K562 (cell line): ENCODE results near the gene NFAM1. TPM values are rescaled to one million over a fixed set of nuclear protein-coding genes. Genes with fewer than 3 reads are reported as not detected.
A peak's percentile ranks its signal among the peaks of the same experiment; 100 is the strongest.

Source experiments
- ATAC-seq: fragments of 200-7000 bp; cut with Tn5 transposase; 3 replicates; pipeline ENCODE4 v1.9.1; 2020; ENCODE audit warnings: moderate library complexity
- BruUV-seq: library from RNA; stranded (reverse); fragments of 400-500 nt; replicated peaks from 2 replicates; lab custom pipeline; 2021; lab: Mats Ljungman, UMichigan
- CTCF ChIA-PET: fragments of 300-600 bp; formaldehyde crosslinking; extraction: SDS; loops from one replicate; lab custom pipeline; 2021; ENCODE audit warnings: low intra/inter-chr PET ratio; lab: Yijun Ruan, JAX
- POLR2A ChIA-PET: fragments of 300-600, 350-650 bp; sonication (Branson Sonifier 250); formaldehyde crosslinking; extraction: SDS; loops from one replicate; lab custom pipeline; 2021; ENCODE audit warnings: antibody characterized with exemption, inconsistent platforms; lab: Yijun Ruan, JAX
- DNase-seq, 4 experiments: peaks; one replicate each; pipeline versions ENCODE4 v3.0.0 to v3.0.0-alpha.2; 2011 to 2018; ENCODE audit warnings: low spot score in 3 of 4, mixed read lengths in 3 of 4; ENCODE audit errors: extremely low read depth in 1 of 4
- FAIRE-seq: peaks from 2 replicates; lab custom pipeline; 2011; peaks lifted over from hg19 to GRCh38; lab: Jason Lieb, UNC
- H2AFZ ChIP-seq: 2 replicates; pipeline ENCODE4 v1.6.0; 2011; ENCODE audit warnings: low read depth, low read length, control low read depth, inconsistent platforms
- H3K27ac ChIP-seq: fragments of 200-600 bp; 3 replicates; pipeline ENCODE4 v1.8.0; 2011; ENCODE audit warnings: low read depth, mild to moderate bottlenecking, control low read depth, inconsistent platforms, low read length, moderate library complexity, mixed read lengths; ENCODE audit errors: extremely low read depth
- H3K27me3 ChIP-seq, 2 experiments: fragments of 300-600 bp in 1 of 2; 2 replicates in 1 of 2; 3 replicates in 1 of 2; pipeline versions ENCODE4 v1.6.0 to v1.8.0; 2011; ENCODE audit warnings: inconsistent platforms in 2 of 2, low read length in 2 of 2, mild to moderate bottlenecking in 1 of 2, mixed read lengths in 1 of 2, moderate library complexity in 1 of 2; ENCODE audit not compliant: control insufficient read depth in 2 of 2, insufficient read depth in 2 of 2
- H3K36me3 ChIP-seq: fragments of 300-600 bp; 3 replicates; pipeline ENCODE4 v1.8.0; 2011; ENCODE audit warnings: mild to moderate bottlenecking, low read length, inconsistent platforms; ENCODE audit not compliant: control insufficient read depth, insufficient read depth
- H3K4me1 ChIP-seq, 2 experiments: fragments of 200-600 bp in 1 of 2; replicated peaks in 1 of 2; 2 replicates in 1 of 2; 3 replicates in 1 of 2; pipeline versions ENCODE4 v1.5.1 to v1.8.0; 2011; ENCODE audit warnings: inconsistent platforms in 2 of 2, low read length in 2 of 2, mild to moderate bottlenecking in 1 of 2, mixed read lengths in 1 of 2, moderate library complexity in 1 of 2; ENCODE audit not compliant: control insufficient read depth in 2 of 2, insufficient read depth in 2 of 2
- H3K4me2 ChIP-seq: 2 replicates; pipeline ENCODE4 v1.6.1; 2011; ENCODE audit warnings: low read length, control low read depth, inconsistent platforms, mixed read lengths; ENCODE audit not compliant: insufficient read depth
- H3K4me3 ChIP-seq: fragments of 200-600 bp; sonication (generic), shearing (Covaris generic); 2 replicates; pipeline ENCODE4 v1.5.1; 2016; ENCODE audit warnings: control low read depth, inconsistent platforms
- H3K79me2 ChIP-seq: fragments of 200-600 bp; 3 replicates; pipeline ENCODE4 v1.8.0; 2011; ENCODE audit warnings: low read length, inconsistent platforms; ENCODE audit not compliant: control insufficient read depth, insufficient read depth
- H3K9ac ChIP-seq, 2 experiments: 2 replicates each; pipeline versions ENCODE4 v1.6.0 to v1.6.1; 2011; ENCODE audit warnings: low read depth in 2 of 2, low read length in 2 of 2, control low read depth in 1 of 2, inconsistent platforms in 1 of 2, mild to moderate bottlenecking in 1 of 2, mixed read lengths in 1 of 2; ENCODE audit not compliant: insufficient read depth in 1 of 2
- H3K9me1 ChIP-seq: one replicate; pipeline ENCODE4 v1.6.0; 2011; ENCODE audit warnings: inconsistent platforms, mild to moderate bottlenecking, low read length, moderate library complexity; ENCODE audit not compliant: control insufficient read depth, insufficient read depth
- H3K9me3 ChIP-seq: replicated peaks from 2 replicates; pipeline ENCODE4 v1.5.1; 2011; ENCODE audit warnings: low read depth, low read length, inconsistent platforms; ENCODE audit not compliant: control insufficient read depth, insufficient read depth
- H4K20me1 ChIP-seq: replicated peaks from 2 replicates; pipeline ENCODE4 v1.6.1; 2011; ENCODE audit warnings: low read length, inconsistent platforms, mixed read lengths; ENCODE audit not compliant: control insufficient read depth, insufficient read depth
- GABPB2 ChIP-seq: fragments of 250-450 bp; sonication (Bioruptor Pico); conservative IDR thresholded peaks from 2 replicates; pipeline ENCODE4 v1.5.1; 2021; ENCODE audit warnings: mild to moderate bottlenecking
- MAFG ChIP-seq: fragments of 450-650 bp; conservative IDR thresholded peaks from 2 replicates; pipeline ENCODE4 v1.6.1; 2016; ENCODE audit warnings: missing genetic modification characterization, missing compliant biosample characterization
- NFE2 ChIP-seq: IDR thresholded peaks from 2 replicates; pipeline ENCODE4 v1.6.1; 2014; ENCODE audit warnings: antibody characterized with exemption, low read depth
- ZNF143 ChIP-seq: sonication (generic); formaldehyde crosslinking; IDR thresholded peaks from 2 replicates; pipeline ENCODE4 v1.9.0; 2022; ENCODE audit warnings: mild to moderate bottlenecking, missing genetic modification reagents
- ZNF311 ChIP-seq: fragments of 250-450 bp; sonication (Bioruptor Pico); IDR thresholded peaks from 2 replicates; pipeline ENCODE4 v1.4.0; 2020; ENCODE audit warnings: mild to moderate bottlenecking, moderate library complexity
- WGBS: fragments of 100-300 bp; shearing (Covaris generic); methylation state at CpG from one replicate; pipeline ENCODE4 v1.1.6; 2016; ENCODE audit warnings: low coverage, mixed read lengths; ENCODE audit not compliant: insufficient coverage; ENCODE audit errors: missing lambda C conversion rate; 5-methylcytosine and 5-hydroxymethylcytosine counted together
- in situ Hi-C: fragments of 300-500 bp; cut with MboI; formaldehyde crosslinking; loops from 4 replicates; pipeline ENCODE4 v1.15.0; 2018; ENCODE audit warnings: inconsistent platforms, mixed read lengths
- intact Hi-C: fragments of 100-400 bp; cut with micrococcal nuclease; formaldehyde crosslinking; loops from 2 replicates; pipeline ENCODE4 v1.14.2; 2022
- polyA plus RNA-seq, 8 experiments: library from polyadenylated mRNA; depleted of rRNA in 4 of 8; stranded (reverse) in 5 of 8; unstranded in 3 of 8; fragments of >200 nt; fragmentation: Nextera tagmentation in 2 of 8; fragmentation: Illumina TruSeq in 1 of 8; extraction: Ambion mirVana in 2 of 8; extraction: Trizol in 1 of 8; gene quantifications; 2 replicates each; pipeline versions ENCODE4 v1.2.1 to v1.2.3, GENCODE V29; 2011 to 2014; ENCODE audit warnings: inconsistent platforms in 1 of 8, missing spikeins in 1 of 8
- total RNA-seq, 7 experiments: library from RNA; depleted of rRNA in 6 of 7; stranded (reverse); fragments of >200 nt in 6 of 7; fragmentation: Illumina TruSeq in 2 of 7; extraction: Trizol in 2 of 7; gene quantifications; 2 replicates each; pipeline versions ENCODE4 v1.2.1 to v1.2.3, GENCODE V29; 2011 to 2021; ENCODE audit warnings: low replicate concordance in 1 of 7
- TF ChIP-seq, protein P1 (sequence below): sonication (generic); formaldehyde crosslinking; IDR thresholded peaks from 2 replicates; pipeline ENCODE4 v1.8.0; 2022; ENCODE audit warnings: mild to moderate bottlenecking, missing genetic modification reagents
- TF ChIP-seq, protein P2 (sequence below): fragments of 250-450 bp; sonication (Bioruptor Pico); IDR thresholded peaks from 2 replicates; pipeline ENCODE4 v1.6.1; 2021; ENCODE audit warnings: mild to moderate bottlenecking
- TF ChIP-seq, protein P3 (sequence below), 2 experiments: fragments of 450-650 bp; IDR thresholded peaks; 2 replicates each; pipeline ENCODE4 v1.6.1; 2016
- TF ChIP-seq, protein P4 (sequence below): fragments of 250-450 bp; sonication (Bioruptor Pico); IDR thresholded peaks from 2 replicates; pipeline ENCODE4 v1.5.1; 2021; ENCODE audit warnings: mild to moderate bottlenecking

The NFAM1 gene
- total and polyA plus RNA-seq, 9 of the 15 experiments (the other 6 are each of a cell fraction or from before 2014, with no cell fraction given) = 0.01 to 0.18 (median 0.03) TPM; not detected in 5

DNA sequence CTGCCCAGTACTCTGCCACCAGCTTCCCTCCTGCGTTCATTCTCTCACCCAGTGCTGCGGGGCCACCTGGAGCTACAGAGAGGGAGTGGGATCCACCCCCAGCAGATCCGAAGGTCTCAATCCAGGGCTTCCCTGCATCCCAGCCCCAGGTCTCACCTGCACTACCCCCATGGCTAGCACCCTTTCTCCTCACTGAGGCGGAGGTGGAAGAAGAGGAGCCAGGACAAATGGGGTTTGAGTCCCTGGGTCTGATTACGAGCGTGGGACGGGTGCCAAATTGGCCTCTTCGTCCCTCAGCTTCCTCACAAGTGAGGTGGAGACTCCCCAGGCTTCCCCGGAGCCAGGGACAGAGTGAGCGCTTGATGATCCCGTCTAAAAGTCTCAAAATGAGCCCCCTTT lies 64.2 kb downstream of the NFAM1 start:
- Histone ChIP-seq H3K36me3 (no peaks in the 10 kb centered on the region), H3K4me3 (no peak overlapping the region), H3K27ac (no peak overlapping the region), H3K27me3 (peaks cover 20 to 49% of the 10 kb centered on the region in 2 experiments; a peak in 4 of 5 replicates), H3K9me3 (no peaks in the 10 kb centered on the region), H4K20me1 (no peaks in the 10 kb centered on the region), H3K9me1 (no peaks in the 10 kb centered on the region), H3K79me2 (no peaks in the 10 kb centered on the region), H3K4me1 (peaks cover 4 to 10% of the 10 kb centered on the region in 2 experiments; a peak in 3 of 5 replicates), H3K9ac (0 out of 4 replicates have a peak overlapping the region, but pooled peaks of 1 of the 2 experiments have one; percentile 28), H2AFZ (no peak overlapping the region), H3K4me2 (peak overlapping the region; percentile 68; the same call in 1 of the 2 replicates)
- in situ Hi-C loops = no loop called here
- TF ChIP-seq, protein P1, sequence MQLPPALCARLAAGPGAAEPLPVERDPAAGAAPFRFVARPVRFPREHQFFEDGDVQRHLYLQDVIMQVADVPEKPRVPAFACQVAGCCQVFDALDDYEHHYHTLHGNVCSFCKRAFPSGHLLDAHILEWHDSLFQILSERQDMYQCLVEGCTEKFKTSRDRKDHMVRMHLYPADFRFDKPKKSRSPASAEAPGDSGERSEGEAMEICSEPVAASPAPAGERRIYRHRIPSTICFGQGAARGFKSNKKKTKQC (CRISPR knock-in tag) = no peak
- TF ChIP-seq, protein P2, sequence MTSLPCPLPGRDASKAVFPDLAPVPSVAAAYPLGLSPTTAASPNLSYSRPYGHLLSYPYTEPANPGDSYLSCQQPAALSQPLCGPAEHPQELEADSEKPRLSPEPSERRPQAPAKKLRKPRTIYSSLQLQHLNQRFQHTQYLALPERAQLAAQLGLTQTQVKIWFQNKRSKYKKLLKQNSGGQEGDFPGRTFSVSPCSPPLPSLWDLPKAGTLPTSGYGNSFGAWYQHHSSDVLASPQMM (CRISPR knock-in tag) = no peak
- TF ChIP-seq, protein P3, sequence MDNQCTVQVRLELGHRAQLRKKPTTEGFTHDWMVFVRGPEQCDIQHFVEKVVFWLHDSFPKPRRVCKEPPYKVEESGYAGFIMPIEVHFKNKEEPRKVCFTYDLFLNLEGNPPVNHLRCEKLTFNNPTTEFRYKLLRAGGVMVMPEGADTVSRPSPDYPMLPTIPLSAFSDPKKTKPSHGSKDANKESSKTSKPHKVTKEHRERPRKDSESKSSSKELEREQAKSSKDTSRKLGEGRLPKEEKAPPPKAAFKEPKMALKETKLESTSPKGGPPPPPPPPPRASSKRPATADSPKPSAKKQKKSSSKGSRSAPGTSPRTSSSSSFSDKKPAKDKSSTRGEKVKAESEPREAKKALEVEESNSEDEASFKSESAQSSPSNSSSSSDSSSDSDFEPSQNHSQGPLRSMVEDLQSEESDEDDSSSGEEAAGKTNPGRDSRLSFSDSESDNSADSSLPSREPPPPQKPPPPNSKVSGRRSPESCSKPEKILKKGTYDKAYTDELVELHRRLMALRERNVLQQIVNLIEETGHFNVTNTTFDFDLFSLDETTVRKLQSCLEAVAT (IDR thresholded peaks at IDR 0.05) = no peak
- TF ChIP-seq GABPB2 (CRISPR knock-in tag) (no peak), ZNF143 (no peak), NFE2 (no peak), MAFG (tag) (no peak), ZNF311 (CRISPR knock-in tag) (no peak)
- TF ChIP-seq, protein P4, sequence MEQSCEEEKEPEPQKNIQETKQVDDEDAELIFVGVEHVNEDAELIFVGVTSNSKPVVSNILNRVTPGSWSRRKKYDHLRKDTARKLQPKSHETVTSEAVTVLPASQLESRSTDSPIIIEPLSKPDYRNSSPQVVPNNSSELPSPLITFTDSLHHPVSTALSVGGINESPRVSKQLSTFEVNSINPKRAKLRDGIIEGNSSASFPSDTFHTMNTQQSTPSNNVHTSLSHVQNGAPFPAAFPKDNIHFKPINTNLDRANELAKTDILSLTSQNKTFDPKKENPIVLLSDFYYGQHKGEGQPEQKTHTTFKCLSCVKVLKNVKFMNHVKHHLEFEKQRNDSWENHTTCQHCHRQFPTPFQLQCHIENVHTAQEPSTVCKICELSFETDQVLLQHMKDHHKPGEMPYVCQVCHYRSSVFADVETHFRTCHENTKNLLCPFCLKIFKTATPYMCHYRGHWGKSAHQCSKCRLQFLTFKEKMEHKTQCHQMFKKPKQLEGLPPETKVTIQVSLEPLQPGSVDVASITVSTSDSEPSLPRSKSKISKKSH (CRISPR knock-in tag) = no peak
- 5% methylated on average over 8 of the region's 11 CpGs for WGBS
- DNase-seq (no peak), ATAC-seq (no peak), FAIRE-seq (no peak)
- ChIA-PET CTCF (no interaction called here), POLR2A (no interaction called here)
- BruUV-seq = no TSS peak
- intact Hi-C loops = no loop called here
